ENCODE results near the gene ABHD16A.

ABHD16A gene

GRCh38 chr6:31645325-31645724 lies 57.8 kb downstream of the ABHD16A start:
- no peak overlapping the region for H3K4me3 Mint-ChIP-seq
- no peak overlapping the region for H3K27ac Mint-ChIP-seq
- H3K9me3 Mint-ChIP-seq: no peaks in the 10 kb centered on the region
- intact Hi-C loops (cut with micrococcal nuclease): no loop called here
- no peaks in the 10 kb centered on the region for H3K27me3 Mint-ChIP-seq
- peaks cover 100% of the 10 kb centered on the region for H3K36me3 Mint-ChIP-seq (ENCODE audit: low read depth)
- peaks cover 9% of the 10 kb centered on the region for H3K4me1 Mint-ChIP-seq (ENCODE audit: low read depth)

GRCh38 chr6:31643818-31644454 lies 59.2 kb downstream of the ABHD16A start:
- Mint-ChIP-seq H3K27me3 (no peaks in the 10 kb centered on the region), H3K4me1 (ENCODE audit: low read depth) (peaks cover 6% of the 10 kb centered on the region), H3K9me3 (no peaks in the 10 kb centered on the region), H3K27ac (no peak overlapping the region), H3K36me3 (ENCODE audit: low read depth) (peaks cover 100% of the 10 kb centered on the region), H3K4me3 (no peak overlapping the region)
- intact Hi-C loops (cut with micrococcal nuclease): no loop called here

- Mint-ChIP-seq H3K4me3 (no peak overlapping the region), H3K9me3 (no peaks in the 10 kb centered on the region), H3K36me3 (ENCODE audit: low read depth) (peaks cover 98% of the 10 kb centered on the region), H3K27ac (no peak overlapping the region), H3K4me1 (ENCODE audit: low read depth) (peaks cover 6% of the 10 kb centered on the region), H3K27me3 (no peaks in the 10 kb centered on the region)
- intact Hi-C loops (cut with micrococcal nuclease): no loop called here
Measured at GRCh38 chr6:31642798-31643570, 60.1 kb downstream of the ABHD16A start.

GRCh38 chr6:31641370-31641769 lies 61.8 kb downstream of the ABHD16A start:
- H3K27ac Mint-ChIP-seq: no peak overlapping the region
- intact Hi-C loops (cut with micrococcal nuclease): no loop called here
- peaks cover 6% of the 10 kb centered on the region for H3K4me1 Mint-ChIP-seq (ENCODE audit: low read depth)
- H3K27me3 Mint-ChIP-seq: no peaks in the 10 kb centered on the region
- H3K9me3 Mint-ChIP-seq: no peaks in the 10 kb centered on the region
- peaks cover 98% of the 10 kb centered on the region for H3K36me3 Mint-ChIP-seq (ENCODE audit: low read depth)
- H3K4me3 Mint-ChIP-seq: no peak overlapping the region

- peaks cover 98% of the 10 kb centered on the region for H3K36me3 Mint-ChIP-seq (ENCODE audit: low read depth)
- no peak overlapping the region for H3K27ac Mint-ChIP-seq
- no peaks in the 10 kb centered on the region for H3K27me3 Mint-ChIP-seq
- H3K9me3 Mint-ChIP-seq: no peaks in the 10 kb centered on the region
- intact Hi-C loops (cut with micrococcal nuclease): no loop called here
- H3K4me3 Mint-ChIP-seq: no peak overlapping the region
- peaks cover 6% of the 10 kb centered on the region for H3K4me1 Mint-ChIP-seq (ENCODE audit: low read depth)
Measured at GRCh38 chr6:31640612-31641011, 62.5 kb downstream of the ABHD16A start.

- H3K4me1 Mint-ChIP-seq (ENCODE audit: low read depth): peaks cover 6% of the 10 kb centered on the region
- H3K9me3 Mint-ChIP-seq: no peaks in the 10 kb centered on the region
- peaks cover 98% of the 10 kb centered on the region for H3K36me3 Mint-ChIP-seq (ENCODE audit: low read depth)
- no peaks in the 10 kb centered on the region for H3K27me3 Mint-ChIP-seq
- intact Hi-C loops (cut with micrococcal nuclease): no loop called here
- no peak overlapping the region for H3K27ac Mint-ChIP-seq
- H3K4me3 Mint-ChIP-seq: no peak overlapping the region
Measured at GRCh38 chr6:31639449-31639861, 63.7 kb downstream of the ABHD16A start.

GRCh38 chr6:31639043-31639442 lies 64.1 kb downstream of the ABHD16A start:
- Mint-ChIP-seq H3K4me3 (no peak overlapping the region), H3K4me1 (ENCODE audit: low read depth) (peaks cover 6% of the 10 kb centered on the region), H3K36me3 (ENCODE audit: low read depth) (peaks cover 98% of the 10 kb centered on the region), H3K27ac (no peak overlapping the region), H3K9me3 (no peaks in the 10 kb centered on the region), H3K27me3 (no peaks in the 10 kb centered on the region)
- intact Hi-C loops (cut with micrococcal nuclease): no loop called here
